Measurements from ENCODE around the gene TMEFF2. TPM values are rescaled to one million over a fixed set of nuclear protein-coding genes. Genes with fewer than 3 reads are reported as not detected.

TMEFF2 gene
- total RNA-seq, 2 donors from 2014 or later, result 0.21 TPM; not detected in 1

DNA sequence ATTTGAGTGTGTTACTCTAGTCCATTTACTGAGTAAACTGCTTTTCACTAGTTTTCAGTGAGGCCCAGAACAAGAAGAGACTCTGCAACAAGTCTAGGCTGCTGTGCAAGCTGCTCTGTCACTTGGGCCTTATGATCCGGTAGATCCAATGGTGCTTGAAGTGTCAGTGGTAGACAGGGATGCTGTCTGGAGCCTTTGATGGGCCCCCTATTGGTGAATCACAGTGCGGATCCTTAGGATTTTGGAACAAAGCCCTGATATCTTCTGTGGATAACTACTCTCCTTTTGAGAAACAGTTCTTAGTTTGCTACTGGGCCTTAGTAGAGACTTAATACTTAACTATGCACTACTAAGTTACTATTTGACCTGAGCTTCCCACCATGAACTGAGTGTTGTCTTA is 150.2 kb downstream of the TMEFF2 start:
- Histone ChIP-seq H3K27me3 (replicated peaks; ENCODE audit: insufficient read depth) (no peaks in the 10 kb centered on the region), H3K27ac (no peak overlapping the region), H3K9me3 (no peaks in the 10 kb centered on the region), H3K4me3 (no peak overlapping the region), H3K4me1 (ENCODE audit: control insufficient read depth in 1 of 2, low read depth in 2 of 2) (no peaks in the 10 kb centered on the region), H3K36me3 (no peaks in the 10 kb centered on the region)
- ATAC-seq (ENCODE audit: insufficient number of reproducible peaks, low FRiP score, low read depth), result no peak
- no peak for DNase-seq (ENCODE audit: low spot score)
- TF ChIP-seq, protein P1, sequence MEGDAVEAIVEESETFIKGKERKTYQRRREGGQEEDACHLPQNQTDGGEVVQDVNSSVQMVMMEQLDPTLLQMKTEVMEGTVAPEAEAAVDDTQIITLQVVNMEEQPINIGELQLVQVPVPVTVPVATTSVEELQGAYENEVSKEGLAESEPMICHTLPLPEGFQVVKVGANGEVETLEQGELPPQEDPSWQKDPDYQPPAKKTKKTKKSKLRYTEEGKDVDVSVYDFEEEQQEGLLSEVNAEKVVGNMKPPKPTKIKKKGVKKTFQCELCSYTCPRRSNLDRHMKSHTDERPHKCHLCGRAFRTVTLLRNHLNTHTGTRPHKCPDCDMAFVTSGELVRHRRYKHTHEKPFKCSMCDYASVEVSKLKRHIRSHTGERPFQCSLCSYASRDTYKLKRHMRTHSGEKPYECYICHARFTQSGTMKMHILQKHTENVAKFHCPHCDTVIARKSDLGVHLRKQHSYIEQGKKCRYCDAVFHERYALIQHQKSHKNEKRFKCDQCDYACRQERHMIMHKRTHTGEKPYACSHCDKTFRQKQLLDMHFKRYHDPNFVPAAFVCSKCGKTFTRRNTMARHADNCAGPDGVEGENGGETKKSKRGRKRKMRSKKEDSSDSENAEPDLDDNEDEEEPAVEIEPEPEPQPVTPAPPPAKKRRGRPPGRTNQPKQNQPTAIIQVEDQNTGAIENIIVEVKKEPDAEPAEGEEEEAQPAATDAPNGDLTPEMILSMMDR (IDR thresholded peaks at IDR 0.05), result no peak

DNA sequence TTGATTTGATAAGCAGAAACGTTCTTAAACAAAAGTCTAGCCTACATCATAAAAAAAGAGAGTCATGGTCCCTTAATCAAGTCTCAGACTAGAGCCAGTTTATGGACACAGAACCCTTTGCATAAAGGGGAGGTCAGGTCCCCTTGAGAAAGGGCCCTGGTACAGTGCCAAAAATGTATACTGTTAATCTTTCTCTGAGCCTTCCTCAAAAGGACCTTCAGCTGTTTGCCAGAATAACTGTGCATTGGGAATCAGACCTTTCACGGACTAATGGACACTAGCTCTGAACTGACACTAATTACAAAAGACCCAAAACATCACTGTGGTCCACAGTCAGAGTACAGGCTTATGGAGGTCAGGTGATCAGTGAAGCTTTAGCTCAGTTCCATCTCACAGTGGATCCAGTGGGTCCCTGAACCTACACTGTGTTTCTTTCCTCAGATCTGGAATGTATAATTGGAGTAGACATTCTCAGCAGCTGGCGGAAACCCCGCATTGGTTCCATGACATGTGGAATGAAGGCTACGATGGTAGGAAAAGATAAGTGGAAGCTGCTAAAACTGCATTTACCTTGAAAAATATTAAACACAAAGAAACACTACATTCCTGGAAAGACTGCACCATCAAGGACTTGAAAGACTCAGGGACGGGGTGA is 151.4 kb downstream of the TMEFF2 start:
- H3K27me3 ChIP-seq (replicated peaks; ENCODE audit: insufficient read depth), result no peaks in the 10 kb centered on the region
- ATAC-seq (ENCODE audit: insufficient number of reproducible peaks, low FRiP score, low read depth) (no peak), DNase-seq (ENCODE audit: low spot score) (no peak)
- H3K27ac ChIP-seq, result no peak overlapping the region
- H3K4me3 ChIP-seq, result no peak overlapping the region
- TF ChIP-seq, protein P1 (IDR thresholded peaks at IDR 0.05), result no peak
- H3K36me3 ChIP-seq, result no peaks in the 10 kb centered on the region
- no peaks in the 10 kb centered on the region for H3K4me1 ChIP-seq (ENCODE audit: control insufficient read depth in 1 of 2, low read depth in 2 of 2)
- no peaks in the 10 kb centered on the region for H3K9me3 ChIP-seq

DNA sequence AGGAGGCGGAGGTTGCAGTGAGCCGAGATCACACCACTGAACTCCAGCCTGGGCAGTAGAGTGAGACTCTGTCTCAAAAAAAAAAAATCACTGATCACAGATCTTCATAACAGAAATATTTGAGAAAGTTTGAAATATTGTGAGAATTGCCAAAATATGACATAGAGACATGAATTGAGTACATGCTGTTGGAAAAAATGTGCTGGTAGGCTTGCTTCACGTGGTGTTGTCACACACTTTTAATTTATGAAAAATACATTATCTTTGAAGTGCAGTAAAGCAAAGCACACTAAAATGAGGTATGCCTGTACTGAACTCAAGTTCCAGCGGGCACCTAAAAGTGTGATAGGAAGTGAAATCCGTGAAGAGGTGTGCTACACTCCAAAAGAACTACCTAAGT is 152.6 kb downstream of the TMEFF2 start:
- Histone ChIP-seq H3K9me3 (no peaks in the 10 kb centered on the region), H3K27me3 (replicated peaks; ENCODE audit: insufficient read depth) (no peaks in the 10 kb centered on the region), H3K27ac (no peak overlapping the region), H3K4me1 (ENCODE audit: control insufficient read depth in 1 of 2, low read depth in 2 of 2) (no peaks in the 10 kb centered on the region), H3K4me3 (no peak overlapping the region), H3K36me3 (no peaks in the 10 kb centered on the region)
- DNase-seq (ENCODE audit: low spot score), result no peak
- ATAC-seq (ENCODE audit: insufficient number of reproducible peaks, low FRiP score, low read depth), result no peak
- TF ChIP-seq, protein P1 (IDR thresholded peaks at IDR 0.05), result no peak

DNA sequence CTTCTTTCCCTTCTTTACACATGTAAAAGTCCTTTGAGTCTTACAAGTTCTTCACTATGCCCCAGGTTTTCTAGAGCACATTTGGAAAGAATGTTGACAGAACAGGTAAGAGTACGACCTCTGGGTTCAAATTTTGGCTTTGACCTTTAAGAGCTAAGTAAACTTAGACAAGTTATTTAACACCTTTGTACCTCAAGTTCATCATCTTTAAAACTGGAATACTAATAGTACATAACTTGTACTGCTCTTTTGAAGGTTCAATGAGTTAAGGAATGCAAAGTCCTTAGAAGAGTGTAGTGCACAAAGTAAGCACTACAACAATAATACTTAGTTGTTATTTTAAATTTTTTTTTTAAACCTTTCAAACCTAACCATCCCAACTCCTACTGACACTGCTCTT is 156.6 kb downstream of the TMEFF2 start:
- TF ChIP-seq, protein P1 (IDR thresholded peaks at IDR 0.05), result no peak
- ATAC-seq (ENCODE audit: insufficient number of reproducible peaks, low FRiP score, low read depth), result no peak
- Histone ChIP-seq H3K4me3 (no peak overlapping the region), H3K4me1 (ENCODE audit: control insufficient read depth in 1 of 2, low read depth in 2 of 2) (no peaks in the 10 kb centered on the region), H3K27me3 (replicated peaks; ENCODE audit: insufficient read depth) (no peaks in the 10 kb centered on the region), H3K27ac (no peak overlapping the region), H3K36me3 (no peaks in the 10 kb centered on the region), H3K9me3 (no peaks in the 10 kb centered on the region)
- no peak for DNase-seq (ENCODE audit: low spot score)

DNA sequence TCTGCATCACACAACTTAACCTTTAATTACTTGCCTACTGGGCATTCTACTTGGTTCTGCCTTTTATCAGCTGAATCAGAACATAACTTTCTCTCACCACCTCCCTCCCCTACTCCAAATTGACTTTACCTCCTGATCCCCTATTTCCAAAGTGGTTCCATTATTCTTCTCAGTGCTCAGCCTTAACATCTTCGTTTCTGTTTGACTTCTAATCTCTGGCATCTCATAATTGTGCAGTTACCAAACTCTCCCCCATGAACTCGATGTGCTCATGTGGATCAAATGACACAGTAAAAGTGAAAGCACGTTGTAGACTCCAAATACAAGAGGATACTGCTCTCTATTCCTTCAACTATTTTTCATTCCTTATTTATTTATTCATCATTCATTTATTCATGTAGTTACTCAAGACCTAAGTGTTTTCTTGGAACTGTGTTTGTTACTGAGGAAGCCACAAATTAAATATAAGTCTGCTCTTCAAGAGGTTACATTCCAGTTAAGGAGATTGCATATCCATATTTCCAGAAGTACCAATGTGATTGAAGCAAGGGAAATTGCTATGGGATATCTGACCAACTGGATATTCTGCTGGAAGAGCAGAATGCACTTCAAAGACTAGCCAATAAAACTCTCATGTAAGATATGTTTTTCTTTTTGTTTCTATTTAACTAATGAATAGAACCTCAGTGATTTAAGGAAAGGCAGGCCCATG is 158.8 kb downstream of the TMEFF2 start:
- TF ChIP-seq, protein P1 (IDR thresholded peaks at IDR 0.05), result no peak
- ATAC-seq (ENCODE audit: insufficient number of reproducible peaks, low FRiP score, low read depth), result no peak

More for the DNA sequence above, 158.8 kb downstream of the TMEFF2 start:
- no peak for DNase-seq (ENCODE audit: low spot score)
- Histone ChIP-seq H3K4me1 (ENCODE audit: control insufficient read depth in 1 of 2, low read depth in 2 of 2) (no peaks in the 10 kb centered on the region), H3K27ac (no peak overlapping the region), H3K4me3 (no peak overlapping the region), H3K9me3 (no peaks in the 10 kb centered on the region), H3K27me3 (replicated peaks; ENCODE audit: insufficient read depth) (no peaks in the 10 kb centered on the region), H3K36me3 (no peaks in the 10 kb centered on the region)

All from thoracic aorta (tissue), 2 donors.